Breast epithelium (tissue), 3 donors: ENCODE data around the gene SNRNP25.

Experiments
- CTCF ChIP-seq, 3 donors: fragments of 450-650 bp; IDR thresholded peaks; one replicate each; pipeline ENCODE4 v1.5.1; 2016 to 2017; ENCODE audit warnings: antibody characterized with exemption in 3 of 3, mild to moderate bottlenecking in 3 of 3, moderate library complexity in 3 of 3
- POLR2A ChIP-seq: fragments of 450-650 bp; IDR thresholded peaks from one replicate; pipeline ENCODE4 v1.6.1; 2016; ENCODE audit warnings: antibody characterized with exemption, mild to moderate bottlenecking, moderate library complexity

DNA sequence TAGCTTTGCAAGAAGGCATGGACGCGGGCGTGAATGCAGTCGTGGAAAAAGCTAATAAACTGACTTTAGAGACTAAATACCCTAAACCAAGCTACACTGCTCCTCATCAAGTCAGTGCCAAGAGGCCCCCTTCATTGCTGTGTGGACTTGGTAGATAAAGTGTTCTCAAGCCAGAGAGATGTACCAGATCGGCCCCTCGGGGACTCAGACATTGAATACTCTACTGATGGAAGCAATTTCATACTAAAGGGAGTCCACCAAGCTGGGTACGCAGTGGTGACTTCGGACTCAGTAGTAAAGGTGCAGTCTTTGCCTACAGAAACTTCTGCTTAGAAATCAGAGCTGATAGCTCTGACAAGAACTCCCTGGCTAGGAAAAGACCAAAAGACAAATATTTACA, 9.0 kb upstream of the SNRNP25 start:
- no peak for TF ChIP-seq CTCF (IDR thresholded peaks at IDR 0.05)
- no peak for TF ChIP-seq POLR2A
